SJSA1 (cell line): ENCODE measurements around the gene PLCD3. TPM values are rescaled to one million over a fixed set of nuclear protein-coding genes. Genes with fewer than 3 reads are reported as not detected.

ENCODE experiments used
- DNase-seq, 2 experiments: peaks; one replicate each; pipeline ENCODE4 v3.0.0-alpha.2; 2015 to 2020; ENCODE audit warnings: low spot score in 2 of 2, low read depth in 1 of 2
- H3K27ac ChIP-seq: fragments of 250-450 bp; sonication (Bioruptor Pico); 2 replicates; pipeline ENCODE4 v1.5.1; 2020; ENCODE audit warnings: mild to moderate bottlenecking, moderate library complexity
- H3K27me3 ChIP-seq: fragments of 250-450 bp; sonication (Bioruptor Pico); replicated peaks from 2 replicates; pipeline ENCODE4 v1.5.1; 2020; ENCODE audit warnings: mild to moderate bottlenecking, moderate library complexity
- H3K36me3 ChIP-seq: fragments of 250-450 bp; sonication (Bioruptor Pico); 2 replicates; pipeline ENCODE4 v1.5.1; 2020; ENCODE audit warnings: mild to moderate bottlenecking
- H3K4me1 ChIP-seq: fragments of 250-450 bp; sonication (Bioruptor Pico); replicated peaks from 2 replicates; pipeline ENCODE4 v1.6.1; 2021; ENCODE audit warnings: mild to moderate bottlenecking
- H3K4me3 ChIP-seq: fragments of 250-450 bp; sonication (Bioruptor Pico); 2 replicates; pipeline ENCODE4 v1.5.1; 2020; ENCODE audit warnings: mild to moderate bottlenecking
- H3K9me3 ChIP-seq: fragments of 250-450 bp; sonication (Bioruptor Pico); replicated peaks from 2 replicates; pipeline ENCODE4 v1.5.1; 2020; ENCODE audit warnings: mild to moderate bottlenecking
- total RNA-seq: library from RNA; depleted of rRNA; stranded (reverse); fragments of >200 nt; shearing (Covaris generic); gene quantifications from 2 replicates; pipeline ENCODE4 v1.2.3, GENCODE V29; 2014

Gene PLCD3
- total RNA-seq, 1 experiment from 2014 or later = 92.5 TPM

DNA sequence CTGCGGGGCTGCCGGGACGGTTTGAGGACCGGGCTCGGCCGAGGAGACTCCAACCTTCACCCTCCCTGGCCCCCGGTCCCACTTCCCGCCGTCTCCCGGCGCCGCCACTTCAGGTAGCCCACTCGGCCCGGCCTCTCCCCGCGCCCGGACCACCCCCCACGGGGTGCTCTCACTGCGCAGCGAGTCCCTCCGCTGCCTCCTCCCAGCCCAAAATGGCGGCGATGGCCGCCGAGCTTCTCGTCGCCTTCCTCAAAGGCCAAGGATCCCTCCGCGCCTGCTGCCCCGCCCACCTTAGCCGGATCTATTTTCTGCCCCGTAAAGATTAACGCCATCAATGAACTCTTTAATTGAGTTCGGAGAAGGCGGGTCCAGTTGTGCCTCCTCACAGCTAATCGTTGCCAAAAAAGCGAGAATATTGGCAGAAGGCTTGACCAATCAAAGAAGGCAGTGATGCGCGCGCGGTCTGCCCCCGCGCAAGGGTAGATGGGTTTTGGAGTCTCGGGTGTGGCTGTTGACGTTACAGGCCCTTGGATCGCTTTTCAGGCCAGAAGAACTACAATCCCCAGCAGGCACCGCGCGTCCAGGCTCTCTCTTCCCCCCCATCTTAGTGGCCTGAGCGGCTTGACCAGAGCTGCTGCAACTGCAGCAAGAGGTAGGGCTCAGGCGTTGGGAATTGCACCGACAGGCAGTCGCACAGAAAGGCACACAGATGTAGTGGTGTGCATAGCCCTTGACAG is 29.1 kb upstream of the PLCD3 start, which contains the start of gene HEXIM2:
TSS of gene HEXIM2 (plus strand) at position 588 of the 737 bp plus-strand sequence. CDS start 919 bp downstream, outside the sequence.
- Histone ChIP-seq H3K4me3 (peak within 1 kb of the TSS; percentile 88), H3K36me3 (peaks cover 20% of the 10 kb centered on the region), H3K27me3 (no peaks in the 10 kb centered on the region), H3K4me1 (peaks cover 35% of the 10 kb centered on the region), H3K27ac (peak within 1 kb of the TSS; percentile 98), H3K9me3 (no peaks in the 10 kb centered on the region)
- DNase-seq = peak; percentile 99 to 100

- DNase-seq = peak in 1 of 2 experiments; percentile 85
- H3K9me3 ChIP-seq = no peaks in the 10 kb centered on the region
- peaks cover 20% of the 10 kb centered on the region for H3K36me3 ChIP-seq
- peak overlapping the region; percentile 88 for H3K4me3 ChIP-seq
- peaks cover 35% of the 10 kb centered on the region for H3K4me1 ChIP-seq
- peak overlapping the region; percentile 98 for H3K27ac ChIP-seq
- no peaks in the 10 kb centered on the region for H3K27me3 ChIP-seq
These were observed 28.4 kb upstream of the PLCD3 start for GRCh38 chr17:45160447-45161287.

- Histone ChIP-seq H3K27ac (no peak overlapping the region), H3K27me3 (no peaks in the 10 kb centered on the region), H3K4me3 (no peak overlapping the region), H3K9me3 (no peaks in the 10 kb centered on the region), H3K4me1 (peaks cover 27% of the 10 kb centered on the region), H3K36me3 (peaks cover 24% of the 10 kb centered on the region)
- peak in 1 of 2 experiments; percentile 0 for DNase-seq
These were observed 23.9 kb upstream of the PLCD3 start for GRCh38 chr17:45156242-45156641.

- Histone ChIP-seq H3K36me3 (peaks cover 16% of the 10 kb centered on the region), H3K9me3 (no peaks in the 10 kb centered on the region), H3K27me3 (no peaks in the 10 kb centered on the region), H3K4me1 (peaks cover 34% of the 10 kb centered on the region), H3K27ac (no peak overlapping the region), H3K4me3 (no peak overlapping the region)
- DNase-seq = peak in 1 of 2 experiments; percentile 1
These were observed 23.2 kb upstream of the PLCD3 start for GRCh38 chr17:45155483-45155882.

DNA sequence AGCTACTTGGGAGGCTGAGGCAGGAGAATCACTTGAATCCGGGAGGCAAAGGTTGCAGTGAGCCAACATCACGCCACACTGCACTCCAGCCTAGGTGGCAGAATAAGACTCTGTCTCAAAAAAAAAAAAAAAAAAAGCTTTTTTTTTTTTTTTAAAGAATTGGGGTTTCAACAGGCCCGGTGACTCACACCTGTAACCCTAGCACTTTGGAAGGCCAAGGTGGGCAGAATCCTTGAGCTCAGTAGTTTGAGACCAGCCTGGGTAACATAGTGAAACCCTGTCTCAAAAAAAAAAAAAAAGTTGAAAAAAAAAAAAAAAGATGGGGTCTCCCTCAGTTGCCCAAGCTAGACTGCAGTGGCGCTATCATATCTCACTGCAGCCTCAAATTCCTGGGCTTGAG is 22.7 kb upstream of the PLCD3 start:
- no peak overlapping the region for H3K4me3 ChIP-seq
- H3K36me3 ChIP-seq = peaks cover 19% of the 10 kb centered on the region
- no peak for DNase-seq
- H3K27me3 ChIP-seq = no peaks in the 10 kb centered on the region
- H3K27ac ChIP-seq = no peak overlapping the region
- H3K9me3 ChIP-seq = no peaks in the 10 kb centered on the region
- peaks cover 33% of the 10 kb centered on the region for H3K4me1 ChIP-seq

DNA sequence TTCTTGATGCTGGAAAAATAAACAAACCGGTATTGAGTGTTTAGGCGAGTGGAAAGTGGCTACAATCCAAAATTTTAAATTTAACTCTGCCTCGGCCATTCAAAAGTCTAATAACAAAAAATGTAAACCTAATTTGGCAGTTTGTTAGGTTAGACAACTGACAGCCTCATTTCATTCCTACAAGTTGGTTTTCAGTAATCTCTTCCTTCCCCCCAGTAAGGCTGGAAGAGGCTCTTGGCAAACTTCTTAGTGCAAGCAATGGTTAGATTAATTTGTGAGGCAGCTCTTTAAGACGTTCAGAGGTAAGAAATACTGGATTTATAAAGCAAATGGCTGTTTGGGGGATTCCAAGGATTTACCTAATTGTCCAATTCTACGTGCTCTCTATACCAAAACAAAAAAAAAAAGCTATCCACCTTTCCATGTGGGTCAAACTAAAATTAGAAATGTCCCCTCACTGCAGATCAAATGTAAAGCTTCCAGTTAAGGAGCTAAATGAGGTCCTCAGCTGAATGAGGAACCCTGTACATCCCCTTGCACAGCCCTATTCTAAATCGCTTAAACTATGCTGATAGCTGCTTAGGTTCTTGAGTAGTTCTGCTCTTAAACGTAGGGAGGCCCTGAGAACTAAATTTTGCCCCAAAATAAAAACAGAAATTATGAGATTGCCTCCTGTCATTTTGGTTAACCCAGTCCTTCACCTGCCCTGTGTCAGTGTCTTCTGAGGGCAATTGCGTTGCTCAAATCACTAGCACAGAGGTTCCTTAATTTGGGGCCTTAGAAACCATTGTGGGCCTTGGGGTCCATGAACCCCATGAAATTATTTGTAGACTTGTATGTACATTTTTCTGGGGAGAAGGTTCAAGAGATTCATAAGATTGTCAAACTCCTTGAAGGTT is 18.8 kb upstream of the PLCD3 start:
- no peaks in the 10 kb centered on the region for H3K9me3 ChIP-seq
- peak in 1 of 2 experiments; percentile 51 for DNase-seq
- H3K4me1 ChIP-seq = peaks cover 22% of the 10 kb centered on the region
- H3K27ac ChIP-seq = no peak overlapping the region
- H3K4me3 ChIP-seq = peak overlapping the region; percentile 47
- peaks cover 17% of the 10 kb centered on the region for H3K36me3 ChIP-seq
- H3K27me3 ChIP-seq = no peaks in the 10 kb centered on the region

GRCh38 chr17:45149669-45150664 is 17.7 kb upstream of the PLCD3 start:
- Histone ChIP-seq H3K4me3 (peak overlapping the region; percentile 47), H3K9me3 (no peaks in the 10 kb centered on the region), H3K27me3 (no peaks in the 10 kb centered on the region), H3K4me1 (peaks cover 22% of the 10 kb centered on the region), H3K27ac (peak overlapping the region; percentile 41), H3K36me3 (peaks cover 17% of the 10 kb centered on the region)
- DNase-seq = peak; percentile 63 to 71

DNA sequence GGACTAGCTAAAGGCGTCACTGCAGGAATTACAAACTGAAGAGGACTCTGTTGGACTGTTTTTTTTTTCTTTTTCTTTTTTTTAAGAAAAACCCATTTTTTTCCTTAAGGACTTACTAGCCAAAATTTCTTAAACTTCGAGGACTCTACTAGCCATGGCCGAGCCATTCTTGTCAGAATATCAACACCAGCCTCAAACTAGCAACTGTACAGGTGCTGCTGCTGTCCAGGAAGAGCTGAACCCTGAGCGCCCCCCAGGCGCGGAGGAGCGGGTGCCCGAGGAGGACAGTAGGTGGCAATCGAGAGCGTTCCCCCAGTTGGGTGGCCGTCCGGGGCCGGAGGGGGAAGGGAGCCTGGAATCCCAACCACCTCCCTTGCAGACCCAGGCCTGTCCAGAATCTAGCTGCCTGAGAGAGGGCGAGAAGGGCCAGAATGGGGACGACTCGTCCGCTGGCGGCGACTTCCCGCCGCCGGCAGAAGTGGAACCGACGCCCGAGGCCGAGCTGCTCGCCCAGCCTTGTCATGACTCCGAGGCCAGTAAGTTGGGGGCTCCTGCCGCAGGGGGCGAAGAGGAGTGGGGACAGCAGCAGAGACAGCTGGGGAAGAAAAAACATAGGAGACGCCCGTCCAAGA is 16.8 kb upstream of the PLCD3 start:
- H3K9me3 ChIP-seq = no peaks in the 10 kb centered on the region
- peak overlapping the region; percentile 41 for H3K27ac ChIP-seq
- DNase-seq = peak; percentile 92 to 94
- H3K4me1 ChIP-seq = peaks cover 22% of the 10 kb centered on the region
- H3K27me3 ChIP-seq = no peaks in the 10 kb centered on the region
- peaks cover 17% of the 10 kb centered on the region for H3K36me3 ChIP-seq
- H3K4me3 ChIP-seq = peak overlapping the region; percentile 47

DNA sequence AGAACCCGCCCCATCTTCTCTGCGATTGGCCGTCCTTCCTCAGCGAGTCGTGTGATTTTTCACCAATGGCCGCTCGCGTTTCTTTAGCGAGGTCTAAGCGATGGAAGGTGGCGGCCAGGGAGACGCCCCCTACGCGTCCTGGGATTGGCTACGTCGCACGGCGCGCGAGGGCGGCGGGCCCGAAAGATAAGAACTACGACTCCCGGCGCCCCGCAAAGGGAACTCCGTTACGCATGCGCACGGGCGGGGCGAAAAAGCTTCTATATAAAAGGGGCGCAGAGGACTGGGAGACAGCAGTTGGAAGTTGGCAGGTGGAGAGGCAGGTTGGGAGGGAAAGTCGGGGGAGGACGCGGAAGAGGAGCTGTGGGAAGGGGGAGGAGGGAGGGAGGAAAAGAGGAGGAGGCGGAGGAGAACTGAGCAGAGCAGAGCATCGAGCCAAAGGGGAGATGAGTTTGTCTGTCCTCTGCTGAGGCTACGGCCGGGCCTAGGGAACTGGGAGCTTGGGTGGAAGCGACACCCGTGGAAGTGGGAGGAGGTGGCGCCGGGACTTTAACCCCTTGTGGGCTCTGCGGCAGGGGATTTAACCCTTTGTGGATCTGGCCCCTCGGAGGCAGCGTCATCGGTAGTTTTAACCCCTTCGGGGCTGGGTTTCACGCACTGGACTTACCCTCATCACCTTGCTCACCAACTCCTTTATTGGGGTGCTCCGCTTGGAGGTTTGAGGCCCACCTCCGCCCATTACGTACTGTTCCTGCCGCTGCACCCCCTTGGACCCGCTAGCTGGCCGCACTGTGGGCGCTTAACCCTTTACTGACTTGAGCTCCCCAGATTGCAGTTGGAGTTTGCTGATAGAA is 16.1 kb upstream of the PLCD3 start, which contains the start of gene HEXIM1:
TSS of gene HEXIM1 (plus strand) at position 293 of the 854 bp plus-strand sequence. CDS start 716 bp downstream, outside the sequence.
- Histone ChIP-seq H3K4me3 (peak within 1 kb of the TSS; percentile 47), H3K4me1 (peaks cover 22% of the 10 kb centered on the region), H3K36me3 (peaks cover 17% of the 10 kb centered on the region), H3K27ac (peak within 1 kb of the TSS; percentile 95), H3K9me3 (no peaks in the 10 kb centered on the region), H3K27me3 (no peaks in the 10 kb centered on the region)
- DNase-seq = peak; percentile 100

DNA sequence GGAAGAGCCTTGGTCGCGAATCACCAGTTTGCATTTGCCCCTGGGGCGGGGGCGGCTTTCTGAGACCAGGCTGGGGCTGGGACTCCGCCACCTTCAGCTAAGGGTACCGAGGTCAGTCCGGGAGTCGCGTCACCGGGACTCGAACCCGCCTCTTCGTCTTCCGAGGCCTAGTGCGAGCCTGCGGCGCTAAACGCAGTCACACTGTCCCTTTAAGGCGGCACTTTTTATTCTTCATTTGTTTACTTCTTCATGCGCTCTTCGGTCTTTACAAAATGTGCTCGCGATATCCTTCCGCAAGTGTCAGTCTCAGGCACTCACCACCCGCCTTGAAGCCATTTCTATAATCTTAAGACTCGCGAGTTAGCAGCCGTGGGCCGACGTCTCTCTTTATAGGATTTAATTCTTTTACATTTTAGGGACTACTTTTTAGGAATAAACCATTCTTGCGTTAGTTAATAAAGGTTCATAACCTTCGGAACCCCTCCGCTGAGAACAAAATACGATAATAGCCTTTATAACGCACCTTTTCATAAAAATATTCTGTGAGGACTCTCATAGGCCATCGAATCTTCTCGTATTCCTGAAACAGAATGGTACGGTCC is 15.4 kb upstream of the PLCD3 start:
- no peaks in the 10 kb centered on the region for H3K27me3 ChIP-seq
- peak overlapping the region; percentile 47 for H3K4me3 ChIP-seq
- peak overlapping the region; percentile 95 for H3K27ac ChIP-seq
- H3K36me3 ChIP-seq = peaks cover 17% of the 10 kb centered on the region
- no peaks in the 10 kb centered on the region for H3K9me3 ChIP-seq
- peak in 1 of 2 experiments; percentile 90 for DNase-seq
- H3K4me1 ChIP-seq = peaks cover 22% of the 10 kb centered on the region
